GM19023 (cell line): Measurements from ENCODE around the gene OTUD7B.

Source experiments
- ATAC-seq: cut with Tn5 transposase; IDR thresholded peaks from one replicate; pipeline ENCODE4 v1.9.1; 2021; ENCODE audit warnings: mild to moderate bottlenecking, moderate library complexity; ENCODE audit not compliant: unreplicated experiment

OTUD7B gene

GRCh38 chr1:150003801-150004200, 6.7 kb downstream of the OTUD7B start:
- no peak for ATAC-seq

- no peak for ATAC-seq
Measured at GRCh38 chr1:150002217-150002616, 8.3 kb downstream of the OTUD7B start.

- ATAC-seq: no peak
Measured at GRCh38 chr1:150001415-150001814, 9.1 kb downstream of the OTUD7B start.

- ATAC-seq: peak; percentile 64
Measured at GRCh38 chr1:149997585-149998262, 12.8 kb downstream of the OTUD7B start.

- ATAC-seq: no peak
Measured at GRCh38 chr1:149995927-149996326, 14.6 kb downstream of the OTUD7B start.

GRCh38 chr1:149993764-149994163, 16.8 kb downstream of the OTUD7B start:
- no peak for ATAC-seq

GRCh38 chr1:149993181-149993580, 17.3 kb downstream of the OTUD7B start:
- no peak for ATAC-seq

GRCh38 chr1:149987297-149987595, 23.3 kb downstream of the OTUD7B start:
- ATAC-seq: no peak

GRCh38 chr1:149986486-149987296, 23.8 kb downstream of the OTUD7B start:
- no peak for ATAC-seq

- ATAC-seq: no peak
Measured at GRCh38 chr1:149979972-149980540, 30.5 kb downstream of the OTUD7B start.

GRCh38 chr1:149979245-149979971, 31.1 kb downstream of the OTUD7B start:
- ATAC-seq: no peak

- ATAC-seq: no peak
Measured at GRCh38 chr1:149978547-149979023, 31.9 kb downstream of the OTUD7B start.

- no peak for ATAC-seq
Measured at GRCh38 chr1:149977345-149977744, 33.2 kb downstream of the OTUD7B start.

- ATAC-seq: no peak
Measured at GRCh38 chr1:149972547-149972946, 38.0 kb downstream of the OTUD7B start.

- no peak for ATAC-seq
Measured at GRCh38 chr1:149967646-149968045, 42.9 kb downstream of the OTUD7B start.

GRCh38 chr1:149967041-149967440, 43.5 kb downstream of the OTUD7B start:
- no peak for ATAC-seq

- no peak for ATAC-seq
Measured at GRCh38 chr1:149966405-149966804, 44.1 kb downstream of the OTUD7B start.

GRCh38 chr1:149965440-149965839, 45.1 kb downstream of the OTUD7B start:
- ATAC-seq: no peak

GRCh38 chr1:149963358-149963757, 47.2 kb downstream of the OTUD7B start:
- no peak for ATAC-seq

GRCh38 chr1:149962736-149963135, 47.8 kb downstream of the OTUD7B start:
- ATAC-seq: no peak

GRCh38 chr1:149962039-149962647, 48.4 kb downstream of the OTUD7B start:
- ATAC-seq: no peak
